Cerebellar nuclear complex (tissue), 1 donor: ENCODE results near the gene USP5.

Experiments
- DNase-seq, 2 experiments: peaks; one replicate each; lab custom pipeline; 2025; lab: John Stamatoyannopoulos, UW

USP5 gene

DNA sequence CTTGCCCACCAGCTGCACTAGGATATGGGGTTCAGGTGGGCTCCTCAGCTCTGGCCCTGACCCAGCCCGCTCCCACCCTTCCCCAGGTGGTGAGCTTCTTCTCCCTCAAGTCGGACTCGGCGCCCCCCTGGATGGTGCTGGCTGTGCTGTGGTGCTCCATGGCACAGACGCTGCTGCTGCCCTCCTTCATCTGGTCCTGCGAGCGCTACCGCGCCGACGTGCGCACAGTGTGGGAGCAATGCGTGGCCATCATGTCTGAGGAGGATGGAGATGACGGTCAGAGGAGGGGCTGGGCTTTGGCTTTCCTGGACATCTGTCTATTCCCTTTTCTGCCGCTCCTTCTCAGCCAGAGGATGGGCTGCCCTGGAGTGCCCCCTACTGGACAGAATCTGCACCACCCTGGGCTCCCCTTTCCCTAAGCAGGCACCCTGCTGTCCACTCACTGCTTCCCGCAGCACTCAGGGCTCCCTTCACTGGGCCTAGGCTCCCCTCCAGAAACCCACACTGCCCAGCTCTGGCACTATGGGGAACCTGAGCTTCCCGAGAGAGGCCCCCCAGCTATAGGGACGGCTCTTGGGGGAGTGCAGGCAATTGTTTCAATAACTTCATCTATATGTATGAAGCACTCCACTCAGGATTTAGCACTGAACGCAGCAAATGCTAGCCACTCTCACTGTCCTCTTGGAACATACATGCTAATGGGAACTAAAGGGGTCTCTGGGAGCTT, 26.4 kb upstream of the USP5 start:
- DNase-seq, result peak in 1 of 2 experiments; percentile 66

DNA sequence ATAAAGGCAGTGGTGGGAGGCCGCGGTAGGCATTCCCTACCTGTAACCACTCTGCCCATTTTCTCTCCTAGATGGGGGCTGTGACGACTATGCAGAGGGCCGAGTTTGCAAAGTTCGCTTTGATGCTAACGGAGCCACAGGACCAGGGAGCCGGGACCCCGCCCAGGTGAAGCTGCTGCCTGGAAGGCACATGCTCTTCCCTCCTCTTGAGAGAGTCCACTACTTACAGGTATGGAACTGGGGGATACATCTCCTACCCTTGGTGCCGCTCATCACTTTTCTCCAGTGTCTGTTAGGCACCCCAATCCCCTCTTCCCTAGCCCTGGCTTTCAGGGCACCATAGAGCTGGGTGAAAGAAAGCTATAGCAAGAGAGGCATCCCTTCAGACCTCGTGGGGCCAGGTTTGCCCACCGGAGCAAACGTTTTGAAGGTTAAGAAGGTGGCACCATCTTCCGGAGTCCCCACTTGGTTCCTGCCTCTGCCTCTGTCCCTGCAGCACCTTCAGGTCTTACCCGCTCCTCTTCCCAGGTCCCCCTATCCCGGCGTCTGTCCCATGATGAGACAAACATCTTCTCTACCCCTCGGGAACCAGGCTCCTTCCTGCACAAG, 25.7 kb upstream of the USP5 start:
- no peak for DNase-seq

DNA sequence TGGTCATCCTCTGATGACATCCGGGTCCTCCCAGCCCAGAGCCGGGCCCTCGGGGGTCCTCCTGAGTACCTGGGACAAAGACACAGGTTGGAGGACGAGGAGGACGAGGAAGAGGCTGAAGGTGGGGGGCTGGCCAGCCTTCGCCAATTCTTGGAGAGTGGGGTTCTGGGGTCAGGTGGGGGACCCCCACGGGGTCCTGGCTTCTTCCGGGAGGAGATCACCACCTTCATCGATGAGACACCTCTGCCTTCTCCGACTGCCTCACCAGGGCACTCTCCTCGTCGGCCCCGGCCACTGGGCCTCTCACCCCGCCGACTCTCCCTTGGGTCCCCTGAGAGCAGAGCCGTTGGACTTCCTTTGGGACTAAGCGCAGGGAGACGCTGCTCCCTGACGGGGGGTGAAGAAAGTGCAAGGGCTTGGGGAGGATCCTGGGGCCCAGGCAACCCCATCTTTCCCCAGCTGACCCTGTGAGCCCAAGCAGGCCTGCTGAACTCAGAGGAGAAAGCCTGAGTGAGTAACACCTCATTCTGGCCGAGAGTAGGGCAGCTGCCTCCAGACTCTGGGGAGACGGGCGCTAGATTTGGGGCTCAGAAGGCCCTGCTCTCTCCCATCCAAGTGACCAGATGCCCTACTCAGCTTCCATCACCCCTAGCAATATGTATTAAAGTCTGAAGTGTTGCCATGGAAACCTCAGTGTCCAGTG, 25.1 kb upstream of the USP5 start:
- no peak for DNase-seq

DNA sequence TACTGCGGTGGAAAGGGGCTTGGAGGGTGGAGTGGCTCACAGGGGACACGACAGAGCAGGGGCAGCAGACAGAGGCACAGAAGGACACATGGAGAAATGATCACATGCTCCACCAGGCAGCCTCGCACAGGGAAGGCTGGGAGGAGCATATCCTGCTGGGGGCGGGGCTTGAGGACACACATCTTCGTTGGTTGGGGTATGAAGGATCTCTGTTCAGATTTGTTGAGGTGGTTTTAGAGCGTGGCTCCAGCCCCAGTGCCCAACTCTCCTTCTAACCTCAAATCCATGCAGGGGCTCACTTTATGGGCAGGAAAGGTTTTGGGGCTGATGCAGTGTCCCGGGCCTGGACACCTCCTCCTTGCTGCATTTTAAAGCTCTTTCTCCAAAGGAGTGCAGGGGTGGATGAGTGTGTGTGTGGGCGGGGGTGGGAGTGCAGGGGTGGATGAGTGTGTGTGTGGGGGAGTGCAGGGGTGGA, 24.5 kb upstream of the USP5 start:
- peak; percentile 74 to 86 for DNase-seq

DNA sequence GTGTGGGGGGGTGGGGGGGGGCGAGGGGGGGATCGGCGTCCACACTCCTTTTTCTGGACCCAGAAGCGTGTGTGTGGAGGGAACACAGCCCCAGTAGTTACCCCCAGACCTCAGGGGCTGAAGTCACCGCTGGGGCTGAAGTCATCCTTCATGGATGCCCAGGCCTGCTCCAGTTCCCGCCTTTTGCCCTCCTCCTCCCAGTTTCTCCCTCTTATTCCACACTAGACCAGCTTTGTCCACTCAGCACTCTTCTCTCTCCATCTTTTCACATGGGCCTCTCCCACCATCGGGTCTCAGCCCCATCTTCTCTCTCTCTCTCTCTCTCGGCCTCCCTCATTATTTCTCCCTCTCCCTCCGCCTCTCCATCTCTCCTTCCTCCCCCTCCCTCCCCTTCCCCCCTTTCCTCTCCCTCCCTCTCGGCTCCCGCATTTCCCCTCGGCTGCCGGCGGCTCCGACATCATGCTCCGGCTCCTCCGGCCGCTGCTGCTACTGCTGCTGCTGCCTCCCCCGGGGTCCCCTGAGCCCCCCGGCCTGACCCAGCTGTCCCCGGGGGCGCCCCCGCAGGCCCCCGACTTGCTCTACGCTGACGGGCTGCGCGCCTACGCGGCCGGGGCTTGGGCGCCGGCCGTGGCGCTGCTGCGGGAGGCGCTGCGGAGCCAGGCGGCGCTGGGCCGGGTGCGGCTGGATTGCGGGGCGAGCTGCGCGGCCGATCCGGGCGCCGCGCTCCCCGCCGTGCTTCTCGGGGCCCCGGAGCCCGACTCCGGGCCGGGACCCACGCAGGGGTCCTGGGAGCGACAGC, 23.8 kb upstream of the USP5 start, which contains the start of gene P3H3:
Gene P3H3 (plus strand): TSS at position 426 of the 799 bp plus-strand sequence. CDS start 34 bp downstream, at position 460.
- no peak for DNase-seq

DNA sequence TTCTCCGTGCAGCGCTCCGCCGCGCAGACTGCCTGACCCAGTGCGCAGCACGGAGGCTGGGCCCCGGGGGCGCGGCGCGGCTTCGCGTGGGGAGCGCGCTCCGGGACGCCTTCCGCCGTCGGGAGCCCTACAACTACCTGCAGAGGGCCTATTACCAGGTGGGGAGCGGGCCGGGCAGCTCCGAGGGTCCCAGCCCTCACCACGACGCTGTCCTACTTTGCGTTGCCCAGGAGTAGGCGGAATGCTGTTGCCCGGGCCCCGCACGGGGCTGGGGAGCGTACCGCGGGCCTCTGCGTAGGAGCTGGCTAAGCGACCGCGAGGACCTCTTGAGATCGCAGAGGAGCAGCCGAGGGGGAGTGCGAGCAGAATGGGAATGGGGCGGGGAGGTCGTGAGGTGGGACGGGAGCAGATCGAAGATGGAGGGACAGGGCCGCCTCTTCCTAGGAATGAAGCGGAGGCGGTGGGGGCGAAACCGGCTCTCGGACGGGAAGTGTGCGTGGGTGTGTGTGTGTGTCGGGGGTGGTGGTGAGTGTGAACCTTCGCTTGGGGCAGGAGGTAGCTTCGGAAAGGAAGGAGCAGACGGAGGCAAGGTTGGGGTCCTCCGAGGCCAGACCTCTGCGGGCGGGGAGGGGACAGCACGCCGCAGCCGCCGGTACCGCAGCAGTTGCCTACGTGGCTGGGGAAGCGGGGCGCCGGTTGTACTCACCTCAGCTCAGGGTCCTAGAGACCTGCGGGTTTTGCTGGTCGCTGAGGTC, 23.0 kb upstream of the USP5 start:
- DNase-seq, result no peak

DNA sequence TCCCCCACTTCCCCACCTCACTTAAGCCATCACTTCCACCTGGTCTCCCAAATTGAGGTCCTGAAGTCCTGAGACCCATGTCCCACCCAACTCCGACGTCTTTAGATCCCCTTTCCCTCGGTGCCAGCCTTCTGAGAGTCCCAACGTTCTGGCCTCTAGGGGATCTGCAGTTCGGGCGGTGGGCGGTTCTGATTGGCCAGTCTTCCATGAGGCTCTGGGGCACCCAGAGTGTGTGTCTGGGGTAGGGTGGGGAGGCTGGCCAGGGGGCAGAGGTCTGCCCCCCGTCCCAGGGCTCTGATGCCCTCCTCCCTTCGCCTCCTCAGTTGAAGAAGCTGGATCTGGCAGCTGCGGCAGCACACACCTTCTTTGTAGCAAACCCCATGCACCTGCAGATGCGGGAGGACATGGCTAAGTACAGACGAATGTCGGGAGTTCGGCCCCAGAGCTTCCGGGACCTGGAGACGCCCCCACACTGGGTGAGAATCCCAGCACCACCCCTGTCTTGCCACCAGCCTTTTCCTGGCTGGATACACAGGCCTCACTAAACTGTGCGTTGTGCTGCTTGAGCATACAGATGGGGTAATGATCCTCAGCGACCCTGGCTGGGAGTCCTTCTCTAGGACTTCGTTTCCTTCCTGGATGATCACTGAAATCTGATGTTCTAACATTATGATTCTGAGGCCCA, 22.3 kb upstream of the USP5 start:
- DNase-seq, result no peak

DNA sequence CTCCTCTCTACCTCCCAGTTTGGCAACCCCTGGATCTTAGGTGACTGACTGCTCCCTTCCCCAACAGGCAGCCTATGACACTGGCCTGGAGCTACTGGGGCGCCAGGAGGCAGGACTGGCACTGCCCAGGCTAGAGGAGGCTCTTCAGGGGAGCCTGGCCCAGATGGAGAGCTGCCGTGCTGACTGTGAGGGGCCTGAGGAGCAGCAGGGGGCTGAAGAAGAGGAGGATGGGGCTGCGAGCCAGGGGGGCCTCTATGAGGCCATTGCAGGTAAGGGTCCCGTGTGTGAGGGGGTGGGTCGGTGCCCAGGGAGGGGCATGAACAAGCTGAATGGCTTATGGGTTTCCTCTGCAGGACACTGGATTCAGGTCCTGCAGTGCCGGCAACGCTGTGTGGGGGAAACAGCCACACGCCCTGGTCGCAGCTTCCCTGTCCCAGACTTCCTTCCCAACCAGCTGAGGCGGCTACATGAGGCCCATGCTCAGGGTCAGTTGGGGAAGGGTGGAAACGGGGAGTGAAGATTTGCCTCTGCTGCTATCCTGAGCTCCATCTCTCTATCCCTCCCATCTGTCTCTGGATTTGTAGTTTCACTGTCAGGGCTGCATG, 21.6 kb upstream of the USP5 start:
- no peak for DNase-seq

DNA sequence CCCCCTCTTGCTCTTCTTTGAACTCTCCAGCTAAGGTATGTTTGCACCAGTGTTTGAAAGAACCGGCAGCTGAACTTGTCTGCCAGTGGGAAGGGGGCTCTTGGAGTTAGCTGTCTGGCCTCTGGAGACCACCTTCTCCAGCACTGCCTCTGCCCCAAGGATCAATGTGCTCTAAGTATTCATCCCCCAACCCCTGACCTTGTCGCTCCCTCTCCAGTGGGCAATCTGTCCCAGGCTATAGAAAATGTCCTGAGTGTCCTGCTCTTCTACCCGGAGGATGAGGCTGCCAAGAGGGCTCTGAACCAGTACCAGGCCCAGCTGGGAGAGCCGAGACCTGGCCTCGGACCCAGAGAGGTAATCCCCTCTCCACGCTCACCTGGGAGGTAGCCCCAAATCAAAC, 21.0 kb upstream of the USP5 start:
- DNase-seq, result no peak

DNA sequence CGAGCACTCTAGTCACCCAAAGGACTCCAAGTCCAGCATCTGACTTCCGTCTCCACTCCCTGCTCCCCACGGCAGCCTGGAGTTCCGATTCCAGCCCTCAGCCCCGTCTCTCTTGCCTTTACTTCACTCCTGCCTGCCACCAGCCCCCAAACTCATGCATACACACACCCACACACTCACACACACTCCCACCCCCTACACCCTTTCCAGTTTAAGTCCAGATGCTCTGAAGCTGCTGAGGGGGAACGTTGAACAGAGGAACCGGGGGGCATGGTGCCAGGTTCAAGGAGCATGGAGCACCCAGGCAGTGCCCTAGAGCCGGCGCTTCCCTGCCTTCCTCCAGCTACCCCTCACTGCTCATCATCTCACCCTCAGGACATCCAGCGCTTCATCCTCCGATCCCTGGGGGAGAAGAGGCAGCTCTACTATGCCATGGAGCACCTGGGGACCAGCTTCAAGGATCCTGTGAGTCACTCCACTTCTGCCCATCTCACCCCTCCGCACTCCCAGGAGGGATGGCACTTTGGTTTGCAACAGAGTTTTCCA, 20.4 kb upstream of the USP5 start:
- DNase-seq, result no peak

DNA sequence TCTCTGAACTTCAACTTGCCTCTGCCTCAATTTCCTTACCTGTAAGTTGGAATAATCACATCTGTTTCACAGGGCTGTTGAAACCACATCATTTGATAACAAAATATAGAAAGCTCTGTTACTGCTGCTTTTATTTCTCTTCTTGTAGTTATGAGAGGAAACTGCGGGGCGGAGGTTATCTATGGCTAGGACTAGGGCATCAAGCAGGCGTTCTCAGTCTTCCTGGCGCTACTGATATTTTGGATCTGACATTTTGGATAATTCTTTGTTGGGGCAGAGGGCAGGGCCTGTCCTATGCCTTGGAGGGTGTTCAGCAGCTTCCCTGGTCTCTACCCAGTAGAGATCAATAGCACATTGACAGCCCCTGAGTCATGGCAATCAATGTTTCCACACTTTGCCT, 19.8 kb upstream of the USP5 start:
- DNase-seq, result no peak

DNA sequence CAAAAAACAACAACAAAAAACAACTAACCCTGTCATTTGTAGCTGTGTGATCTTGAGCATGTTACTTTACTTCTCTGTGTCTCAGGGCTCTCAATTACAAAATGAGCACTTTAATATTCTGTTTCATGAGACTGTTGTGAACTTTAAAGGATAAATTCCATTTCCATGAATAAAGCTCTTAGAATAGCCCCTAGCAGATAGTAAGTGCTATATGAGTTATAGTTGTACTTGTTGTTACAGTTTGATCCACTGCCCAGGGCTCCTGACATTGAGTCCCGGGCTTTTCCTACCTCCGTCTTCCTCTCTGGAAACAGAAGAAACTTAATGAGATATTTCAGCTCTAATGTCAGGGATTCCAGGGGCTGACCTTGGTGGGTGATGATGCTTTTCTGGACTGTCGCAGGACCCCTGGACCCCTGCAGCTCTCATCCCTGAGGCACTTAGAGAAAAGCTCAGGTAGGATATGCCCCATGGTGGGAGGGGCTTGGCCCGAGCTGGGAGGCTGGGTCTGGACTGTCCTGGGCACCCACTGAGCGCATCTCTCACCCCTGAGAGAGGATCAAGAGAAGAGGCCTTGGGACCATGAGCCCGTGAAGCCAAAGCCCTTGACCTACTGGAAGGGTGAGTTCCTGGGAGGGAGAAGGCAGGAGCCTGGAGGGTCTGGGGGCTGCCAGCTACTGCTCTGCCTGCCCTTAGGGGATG, 18.6 kb upstream of the USP5 start:
- no peak for DNase-seq

DNA sequence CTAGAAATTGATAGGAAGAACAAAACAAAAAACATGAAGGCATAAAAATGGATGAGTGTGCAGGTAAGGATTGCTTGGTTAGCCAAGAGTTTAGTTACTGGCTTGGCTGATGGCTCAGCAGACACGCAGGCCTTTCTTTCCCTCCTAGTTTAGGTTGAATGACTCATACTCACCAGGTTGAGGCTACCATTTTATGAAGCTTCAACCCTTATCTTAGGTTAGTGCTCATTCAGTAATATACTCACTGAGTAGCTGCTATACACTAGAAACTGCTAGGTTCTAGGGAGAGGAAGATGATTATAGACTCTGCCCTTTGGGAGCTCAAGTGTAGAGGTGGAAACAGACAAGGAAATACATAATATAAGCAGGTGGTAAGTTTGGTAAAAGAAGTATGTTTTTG, 17.7 kb upstream of the USP5 start:
- no peak for DNase-seq

DNA sequence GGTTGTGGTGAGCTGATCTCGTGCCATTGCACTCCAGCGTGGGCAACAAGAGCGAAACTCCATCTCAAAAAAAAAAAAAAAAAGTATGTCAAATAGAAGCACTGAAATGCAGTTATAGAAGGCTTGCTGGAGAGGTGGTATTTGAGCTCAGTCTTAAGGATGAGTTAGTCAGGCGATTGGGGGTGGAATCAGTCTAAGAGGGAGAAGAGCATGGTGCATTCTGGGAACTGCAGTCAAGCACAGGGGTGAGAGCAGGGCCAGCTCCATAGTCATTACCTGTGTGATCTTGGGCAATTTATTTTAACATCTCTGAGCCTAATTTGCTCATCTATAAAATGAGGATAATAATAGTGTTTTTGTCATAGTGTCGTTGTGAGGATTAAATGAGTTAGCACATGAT, 17.1 kb upstream of the USP5 start:
- DNase-seq, result no peak

DNA sequence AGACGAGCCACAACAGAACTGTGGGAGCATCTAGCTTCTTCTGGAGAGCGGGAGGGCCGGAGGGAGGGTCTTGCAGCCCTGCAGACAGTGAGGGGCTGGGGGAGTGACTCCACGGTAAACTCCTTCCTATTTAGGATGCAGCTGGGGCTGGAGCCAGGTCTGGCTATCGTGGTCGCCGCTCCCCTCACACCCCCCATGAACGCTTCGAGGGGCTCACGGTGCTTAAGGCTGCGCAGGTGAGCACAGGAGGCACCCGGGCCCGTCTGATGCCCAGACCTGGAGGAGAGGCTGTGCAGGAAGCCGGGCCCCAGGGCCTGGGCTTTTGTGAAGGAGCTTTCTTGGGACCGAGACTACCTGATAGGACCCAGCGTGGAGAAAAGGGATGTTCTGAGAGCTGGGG, 15.1 kb upstream of the USP5 start:
- no peak for DNase-seq

DNA sequence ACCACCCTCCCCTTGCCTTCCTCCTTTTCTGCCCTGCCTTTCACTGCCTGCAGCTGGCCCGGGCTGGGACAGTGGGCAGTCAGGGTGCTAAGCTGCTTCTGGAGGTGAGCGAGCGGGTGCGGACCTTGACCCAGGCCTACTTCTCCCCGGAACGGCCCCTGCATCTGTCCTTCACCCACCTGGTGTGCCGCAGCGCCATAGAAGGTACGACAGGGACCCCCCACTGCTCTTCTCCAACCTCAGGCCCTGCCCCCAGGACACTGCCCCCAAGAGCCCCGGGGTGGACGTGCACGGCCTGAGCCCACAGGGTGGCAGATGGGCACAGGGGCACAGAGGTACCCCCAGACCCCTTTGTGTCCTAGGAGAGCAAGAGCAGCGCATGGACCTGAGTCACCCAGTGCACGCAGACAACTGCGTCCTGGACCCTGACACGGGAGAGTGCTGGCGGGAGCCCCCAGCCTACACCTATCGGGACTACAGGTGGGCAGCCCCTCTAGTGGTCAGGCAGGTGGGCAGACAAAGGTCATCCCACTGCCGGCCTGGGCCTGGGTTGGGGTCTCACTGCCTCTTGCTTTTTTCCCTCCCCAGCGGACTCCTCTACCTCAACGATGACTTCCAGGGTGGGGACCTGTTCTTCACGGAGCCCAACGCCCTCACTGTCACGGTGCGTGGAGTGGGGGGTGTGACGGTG, 14.4 kb upstream of the USP5 start:
- DNase-seq, result no peak

DNA sequence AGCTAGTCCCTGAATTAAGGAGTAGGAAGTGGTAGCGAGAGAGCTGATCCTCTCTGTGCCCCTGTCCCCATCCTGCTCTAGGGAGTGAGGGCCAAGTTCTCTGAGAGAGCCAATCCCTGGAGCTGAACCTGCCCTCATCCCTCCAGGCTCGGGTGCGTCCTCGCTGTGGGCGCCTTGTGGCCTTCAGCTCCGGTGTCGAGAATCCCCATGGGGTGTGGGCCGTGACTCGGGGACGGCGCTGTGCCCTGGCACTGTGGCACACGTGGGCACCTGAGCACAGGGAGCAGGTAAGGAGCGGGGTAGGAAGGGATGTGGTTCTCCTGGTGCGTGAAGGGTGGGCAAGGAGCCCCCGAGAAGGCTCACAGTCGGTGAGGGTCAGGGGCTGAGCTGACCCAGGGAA, 13.1 kb upstream of the USP5 start:
- DNase-seq, result no peak

DNA sequence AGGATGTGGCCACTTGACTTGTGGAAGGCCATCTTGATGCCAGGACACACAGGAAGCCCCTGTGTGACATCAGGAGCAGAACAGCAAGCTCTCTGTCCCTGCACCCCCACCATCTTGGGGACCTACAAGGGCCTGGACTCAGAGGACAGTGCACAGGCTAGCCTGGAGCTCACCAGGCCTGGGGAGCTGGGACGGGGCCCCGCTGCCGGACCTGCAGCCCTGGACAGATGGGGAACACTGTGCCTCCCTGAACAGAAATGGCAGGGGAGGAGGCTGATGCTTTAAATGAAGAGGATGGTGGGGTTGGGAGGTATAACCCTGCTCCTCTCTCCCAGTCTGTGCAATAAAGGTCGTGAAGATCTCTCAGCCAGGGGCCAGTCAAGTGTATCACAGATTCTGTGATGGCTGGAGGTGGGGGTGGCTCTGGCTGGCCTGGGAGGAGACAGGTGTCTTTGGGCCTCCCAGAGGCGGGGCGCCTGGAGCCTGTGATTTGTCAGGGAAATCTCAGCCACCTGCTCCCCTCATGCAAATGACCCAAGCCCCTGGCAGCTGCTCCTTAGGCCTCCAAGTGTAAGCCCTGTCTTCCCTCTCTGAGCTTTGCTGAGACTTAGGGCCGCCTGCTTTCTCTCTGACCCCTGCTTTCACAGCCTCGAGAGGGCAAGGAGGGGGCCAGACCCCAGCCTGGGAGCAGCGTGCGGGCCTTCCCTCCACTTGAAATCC, 12.3 kb upstream of the USP5 start:
- DNase-seq, result peak; percentile 6 to 16
